AG09319 (cell line): Measurements from ENCODE around the gene KIAA1217.
A peak's percentile ranks its signal among the peaks of the same experiment; 100 is the strongest.

Experiments used
- DNase-seq: peaks from one replicate; pipeline ENCODE4 v3.0.0-alpha.2; 2010; ENCODE audit warnings: low read depth; ENCODE audit errors: extremely low read depth
- TF ChIP-seq, protein P1 (sequence below): IDR thresholded peaks from 2 replicates; pipeline ENCODE4 v1.5.1; 2011; ENCODE audit warnings: low read depth, mild to moderate bottlenecking, inconsistent platforms, low read length, moderate library complexity

KIAA1217 gene

DNA sequence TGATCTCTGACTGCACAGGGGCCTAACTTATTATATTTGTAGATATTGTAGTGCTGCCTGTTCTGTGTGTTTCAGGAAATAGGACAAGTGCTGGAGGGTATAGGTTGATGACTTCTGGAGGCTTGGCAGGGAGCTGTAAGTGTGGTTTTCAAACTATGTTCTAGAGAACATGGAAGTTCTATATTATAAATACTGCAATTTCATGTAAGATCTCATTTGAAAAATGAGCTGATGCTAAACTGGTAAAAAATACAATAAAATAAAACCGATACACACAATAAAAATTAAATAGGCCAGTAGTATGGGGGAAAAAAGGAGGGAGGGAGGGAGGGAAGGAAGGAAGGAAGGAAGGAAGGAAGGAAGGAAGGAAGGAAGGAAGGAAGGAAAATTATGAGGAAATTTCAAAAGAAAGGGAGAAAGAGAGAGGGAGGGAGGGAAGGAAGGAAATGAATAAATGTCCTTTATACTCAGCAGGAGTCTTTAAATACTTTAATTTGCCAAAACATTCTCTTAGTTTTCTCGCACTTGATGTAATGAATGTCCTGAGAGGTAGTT is 181.3 kb downstream of the KIAA1217 start:
- DNase-seq: no peak
- TF ChIP-seq, protein P1, sequence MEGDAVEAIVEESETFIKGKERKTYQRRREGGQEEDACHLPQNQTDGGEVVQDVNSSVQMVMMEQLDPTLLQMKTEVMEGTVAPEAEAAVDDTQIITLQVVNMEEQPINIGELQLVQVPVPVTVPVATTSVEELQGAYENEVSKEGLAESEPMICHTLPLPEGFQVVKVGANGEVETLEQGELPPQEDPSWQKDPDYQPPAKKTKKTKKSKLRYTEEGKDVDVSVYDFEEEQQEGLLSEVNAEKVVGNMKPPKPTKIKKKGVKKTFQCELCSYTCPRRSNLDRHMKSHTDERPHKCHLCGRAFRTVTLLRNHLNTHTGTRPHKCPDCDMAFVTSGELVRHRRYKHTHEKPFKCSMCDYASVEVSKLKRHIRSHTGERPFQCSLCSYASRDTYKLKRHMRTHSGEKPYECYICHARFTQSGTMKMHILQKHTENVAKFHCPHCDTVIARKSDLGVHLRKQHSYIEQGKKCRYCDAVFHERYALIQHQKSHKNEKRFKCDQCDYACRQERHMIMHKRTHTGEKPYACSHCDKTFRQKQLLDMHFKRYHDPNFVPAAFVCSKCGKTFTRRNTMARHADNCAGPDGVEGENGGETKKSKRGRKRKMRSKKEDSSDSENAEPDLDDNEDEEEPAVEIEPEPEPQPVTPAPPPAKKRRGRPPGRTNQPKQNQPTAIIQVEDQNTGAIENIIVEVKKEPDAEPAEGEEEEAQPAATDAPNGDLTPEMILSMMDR: no peak

DNA sequence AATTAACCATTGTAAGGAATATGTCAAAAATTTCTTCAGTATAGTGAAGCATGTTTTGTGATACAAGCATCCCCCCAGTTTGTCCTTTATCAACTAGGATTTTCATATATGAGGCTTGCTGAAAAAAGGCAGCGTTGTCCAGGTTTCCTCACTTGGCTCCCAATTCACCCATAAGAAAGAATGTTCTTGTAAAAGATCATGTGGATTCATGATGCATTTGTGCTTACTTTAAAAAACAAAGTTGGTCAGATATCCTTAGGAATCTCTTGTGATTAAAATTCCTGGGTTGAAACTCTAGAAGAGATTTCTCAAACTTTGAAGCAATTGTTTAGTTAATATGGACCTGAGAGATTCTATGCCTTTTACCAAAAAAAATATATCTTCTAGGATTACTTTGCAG is 181.8 kb downstream of the KIAA1217 start:
- TF ChIP-seq, protein P1: no peak
- DNase-seq: peak; percentile 8

DNA sequence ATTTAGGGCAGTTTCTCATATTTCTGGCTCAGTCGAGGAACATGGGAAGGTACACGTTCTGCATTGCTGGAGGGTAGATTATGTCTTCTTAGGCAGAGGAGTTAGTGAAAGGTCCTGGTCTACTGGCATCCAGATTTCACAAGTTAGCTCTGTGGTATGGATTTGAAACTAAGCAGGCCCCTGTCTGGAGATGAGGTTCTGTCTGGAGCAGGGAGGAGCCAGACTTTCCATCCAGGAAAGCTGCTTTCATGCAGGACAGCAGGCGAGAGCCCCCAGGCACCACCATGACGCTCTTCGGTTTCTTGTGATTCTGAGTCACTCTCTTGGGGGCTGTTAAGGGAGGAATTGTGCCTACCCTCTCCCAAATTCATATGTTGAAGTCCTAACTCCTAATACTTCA is 184.3 kb downstream of the KIAA1217 start:
- TF ChIP-seq, protein P1: no peak
- DNase-seq: no peak

DNA sequence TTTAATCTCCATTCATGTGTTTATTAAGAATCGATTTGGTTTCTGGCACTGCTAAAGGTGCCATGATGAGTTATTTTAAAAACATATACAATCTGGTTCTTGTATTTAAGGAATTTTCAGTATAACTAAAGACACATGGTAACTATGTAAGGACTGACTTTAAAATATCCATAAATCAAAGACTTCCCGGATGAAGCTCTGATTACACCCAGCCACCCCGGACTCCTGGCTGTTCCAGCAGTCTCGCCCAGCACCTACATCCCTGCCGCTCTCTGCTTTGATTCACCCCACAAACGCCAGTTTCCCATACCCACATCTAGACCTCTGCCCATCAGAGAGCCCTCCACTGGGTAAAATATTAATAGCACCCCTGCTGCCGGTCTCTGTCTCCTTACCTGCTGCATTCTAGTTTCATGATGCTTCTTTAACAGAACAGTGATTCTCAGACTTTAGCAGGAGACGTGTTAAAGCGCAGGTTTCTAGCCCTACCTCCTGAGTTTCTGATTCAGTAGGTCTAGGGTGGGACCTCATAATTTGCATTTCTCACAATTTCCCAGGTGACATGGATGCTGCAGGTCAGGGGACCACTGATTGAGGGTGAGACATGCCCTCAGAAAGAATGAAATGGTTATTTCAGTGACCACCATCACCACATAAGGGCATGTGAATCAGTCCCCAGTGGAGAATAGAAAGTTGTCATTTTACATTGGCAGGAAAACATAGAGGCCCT is 185.7 kb downstream of the KIAA1217 start:
- DNase-seq: no peak
- TF ChIP-seq, protein P1: no peak

DNA sequence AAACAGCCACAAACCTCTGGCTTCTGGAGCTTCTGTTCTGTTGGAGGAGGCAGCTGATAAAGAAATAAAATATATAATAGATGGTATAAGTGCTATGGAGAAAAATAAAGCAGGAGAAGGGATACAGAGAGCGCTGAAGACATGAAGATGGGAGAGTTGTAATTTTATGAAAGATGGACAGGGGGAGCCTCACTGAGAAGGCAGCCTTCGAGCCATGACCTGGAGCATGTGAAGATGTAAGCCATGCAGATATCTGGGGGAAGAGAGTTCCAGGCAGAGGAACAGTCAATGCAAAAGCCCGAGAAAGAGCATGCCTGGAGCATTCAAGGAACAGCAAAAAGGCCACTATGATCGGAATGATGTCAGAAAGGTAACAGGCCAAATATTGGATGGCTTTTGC is 187.5 kb downstream of the KIAA1217 start:
- DNase-seq: no peak
- TF ChIP-seq, protein P1: peak; percentile 16

DNA sequence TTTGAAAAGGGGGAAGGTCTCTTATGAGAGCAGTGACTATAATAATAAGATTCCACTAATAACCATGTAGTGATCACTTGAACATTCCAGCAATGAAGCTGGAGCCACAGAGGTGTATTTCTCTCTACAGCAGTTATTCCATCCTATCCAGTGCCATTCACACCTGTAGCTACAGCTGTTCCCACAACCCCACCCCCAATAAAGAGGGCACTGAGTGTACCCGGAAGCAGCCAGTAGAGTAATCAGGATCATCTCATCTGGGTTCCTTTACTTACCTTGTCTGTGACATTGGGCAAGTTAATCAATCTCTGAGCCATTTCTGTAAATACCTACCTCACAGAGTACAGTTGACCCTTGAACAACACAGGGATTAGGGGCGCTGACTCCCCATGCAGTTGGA is 188.7 kb downstream of the KIAA1217 start:
- TF ChIP-seq, protein P1: no peak
- no peak for DNase-seq

DNA sequence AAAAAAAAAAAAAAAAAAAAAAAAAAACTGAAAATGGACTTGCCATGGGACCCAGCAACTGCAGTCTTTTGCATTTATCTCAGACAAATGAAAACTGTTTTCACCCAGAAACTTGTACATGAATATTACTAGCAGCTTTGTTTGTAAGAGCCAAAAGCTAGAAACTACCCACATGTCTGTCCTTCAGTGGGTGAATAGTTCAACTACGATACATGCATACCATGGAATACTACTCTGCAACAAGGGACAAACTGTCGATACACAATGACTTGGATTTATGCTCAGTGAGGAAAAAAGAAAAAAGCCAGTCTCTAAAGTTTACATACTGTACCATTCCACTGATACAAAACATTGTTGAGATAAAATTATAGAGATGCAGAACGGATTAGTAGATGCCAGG is 195.6 kb downstream of the KIAA1217 start:
- TF ChIP-seq, protein P1: no peak
- no peak for DNase-seq
